Medulla oblongata (tissue), 1 donor: ENCODE measurements around the gene LDLR.
"Not testable (repeated sequence)": the region's sequence is repeated elsewhere in the genome, so short reads cannot be mapped to it uniquely, and the experiment has no call there.

Experiments
- DNase-seq: peaks from one replicate; pipeline ENCODE4 v3.0.0-alpha.2; 2015; ENCODE audit errors: extremely low spot score

LDLR gene

DNA sequence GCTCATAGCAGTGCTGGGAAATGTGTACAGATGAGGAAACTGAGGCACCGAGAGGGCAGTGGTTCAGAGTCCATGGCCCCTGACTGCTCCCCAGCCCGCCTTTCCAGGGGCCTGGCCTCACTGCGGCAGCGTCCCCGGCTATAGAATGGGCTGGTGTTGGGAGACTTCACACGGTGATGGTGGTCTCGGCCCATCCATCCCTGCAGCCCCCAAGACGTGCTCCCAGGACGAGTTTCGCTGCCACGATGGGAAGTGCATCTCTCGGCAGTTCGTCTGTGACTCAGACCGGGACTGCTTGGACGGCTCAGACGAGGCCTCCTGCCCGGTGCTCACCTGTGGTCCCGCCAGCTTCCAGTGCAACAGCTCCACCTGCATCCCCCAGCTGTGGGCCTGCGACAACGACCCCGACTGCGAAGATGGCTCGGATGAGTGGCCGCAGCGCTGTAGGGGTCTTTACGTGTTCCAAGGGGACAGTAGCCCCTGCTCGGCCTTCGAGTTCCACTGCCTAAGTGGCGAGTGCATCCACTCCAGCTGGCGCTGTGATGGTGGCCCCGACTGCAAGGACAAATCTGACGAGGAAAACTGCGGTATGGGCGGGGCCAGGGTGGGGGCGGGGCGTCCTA lies 15.9 kb downstream of the LDLR start:
- no peak for DNase-seq

DNA sequence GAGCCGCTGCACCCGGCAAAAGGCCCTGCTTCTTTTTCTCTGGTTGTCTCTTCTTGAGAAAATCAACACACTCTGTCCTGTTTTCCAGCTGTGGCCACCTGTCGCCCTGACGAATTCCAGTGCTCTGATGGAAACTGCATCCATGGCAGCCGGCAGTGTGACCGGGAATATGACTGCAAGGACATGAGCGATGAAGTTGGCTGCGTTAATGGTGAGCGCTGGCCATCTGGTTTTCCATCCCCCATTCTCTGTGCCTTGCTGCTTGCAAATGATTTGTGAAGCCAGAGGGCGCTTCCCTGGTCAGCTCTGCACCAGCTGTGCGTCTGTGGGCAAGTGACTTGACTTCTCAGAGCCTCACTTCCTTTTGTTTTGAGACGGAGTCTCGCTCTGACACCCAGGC lies 17.2 kb downstream of the LDLR start:
- DNase-seq, result no peak

DNA sequence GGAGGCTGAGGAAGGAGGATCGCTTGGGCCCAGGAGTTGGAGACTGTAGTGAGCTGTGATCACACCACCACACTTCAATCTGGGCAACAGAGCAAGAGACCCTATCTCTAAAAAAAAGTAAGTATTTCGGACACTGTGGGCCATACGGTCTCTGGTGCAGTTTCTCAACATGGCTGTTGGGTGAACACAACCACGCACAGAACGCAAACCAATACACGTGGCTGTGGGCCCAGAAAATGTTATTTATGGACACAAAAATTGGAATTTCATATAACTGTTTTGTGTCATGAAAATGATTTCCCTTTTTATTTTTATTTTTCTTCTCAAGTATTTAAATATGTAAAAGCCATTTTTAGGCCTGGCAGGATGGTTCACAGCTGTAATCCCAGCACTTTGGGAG lies 19.5 kb downstream of the LDLR start:
- no peak for DNase-seq

DNA sequence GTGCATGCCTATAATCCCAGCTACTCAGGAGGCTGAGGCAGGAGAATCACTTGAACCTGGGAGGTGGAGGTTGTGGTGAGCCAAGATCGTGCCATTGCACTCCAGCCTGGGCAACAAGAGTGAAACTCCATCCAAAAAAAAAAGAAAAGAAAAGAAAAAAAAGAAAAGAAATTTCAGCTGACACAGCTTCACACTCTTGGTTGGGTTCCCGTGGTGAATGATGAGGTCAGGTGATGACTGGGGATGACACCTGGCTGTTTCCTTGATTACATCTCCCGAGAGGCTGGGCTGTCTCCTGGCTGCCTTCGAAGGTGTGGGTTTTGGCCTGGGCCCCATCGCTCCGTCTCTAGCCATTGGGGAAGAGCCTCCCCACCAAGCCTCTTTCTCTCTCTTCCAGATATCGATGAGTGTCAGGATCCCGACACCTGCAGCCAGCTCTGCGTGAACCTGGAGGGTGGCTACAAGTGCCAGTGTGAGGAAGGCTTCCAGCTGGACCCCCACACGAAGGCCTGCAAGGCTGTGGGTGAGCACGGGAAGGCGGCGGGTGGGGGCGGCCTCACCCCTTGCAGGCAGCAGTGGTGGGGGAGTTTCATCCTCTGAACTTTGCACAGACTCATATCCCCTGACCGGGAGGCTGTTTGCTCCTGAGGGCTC lies 22.0 kb downstream of the LDLR start:
- DNase-seq, result no peak

DNA sequence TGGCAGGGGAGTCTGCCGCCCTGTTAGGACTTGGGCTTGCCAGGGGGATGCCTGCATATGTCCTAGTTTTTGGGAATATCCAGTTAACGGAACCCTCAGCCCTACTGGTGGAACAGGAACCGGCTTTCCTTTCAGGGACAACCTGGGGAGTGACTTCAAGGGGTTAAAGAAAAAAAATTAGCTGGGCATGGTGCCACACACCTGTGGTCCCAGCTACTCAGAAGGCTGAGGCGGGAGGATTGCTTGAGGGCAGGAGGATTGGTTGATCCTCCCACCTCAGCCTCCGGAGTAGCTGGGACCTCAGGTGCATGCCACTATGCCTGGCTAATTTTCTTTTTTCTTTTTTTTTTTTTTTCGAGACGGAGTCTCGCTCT lies 22.5 kb downstream of the LDLR start:
- DNase-seq, result no peak

DNA sequence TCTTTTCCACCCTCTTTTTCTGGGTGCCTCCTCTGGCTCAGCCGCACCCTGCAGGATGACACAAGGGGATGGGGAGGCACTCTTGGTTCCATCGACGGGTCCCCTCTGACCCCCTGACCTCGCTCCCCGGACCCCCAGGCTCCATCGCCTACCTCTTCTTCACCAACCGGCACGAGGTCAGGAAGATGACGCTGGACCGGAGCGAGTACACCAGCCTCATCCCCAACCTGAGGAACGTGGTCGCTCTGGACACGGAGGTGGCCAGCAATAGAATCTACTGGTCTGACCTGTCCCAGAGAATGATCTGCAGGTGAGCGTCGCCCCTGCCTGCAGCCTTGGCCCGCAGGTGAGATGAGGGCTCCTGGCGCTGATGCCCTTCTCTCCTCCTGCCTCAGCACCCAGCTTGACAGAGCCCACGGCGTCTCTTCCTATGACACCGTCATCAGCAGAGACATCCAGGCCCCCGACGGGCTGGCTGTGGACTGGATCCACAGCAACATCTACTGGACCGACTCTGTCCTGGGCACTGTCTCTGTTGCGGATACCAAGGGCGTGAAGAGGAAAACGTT lies 24.0 kb downstream of the LDLR start:
- no peak for DNase-seq

DNA sequence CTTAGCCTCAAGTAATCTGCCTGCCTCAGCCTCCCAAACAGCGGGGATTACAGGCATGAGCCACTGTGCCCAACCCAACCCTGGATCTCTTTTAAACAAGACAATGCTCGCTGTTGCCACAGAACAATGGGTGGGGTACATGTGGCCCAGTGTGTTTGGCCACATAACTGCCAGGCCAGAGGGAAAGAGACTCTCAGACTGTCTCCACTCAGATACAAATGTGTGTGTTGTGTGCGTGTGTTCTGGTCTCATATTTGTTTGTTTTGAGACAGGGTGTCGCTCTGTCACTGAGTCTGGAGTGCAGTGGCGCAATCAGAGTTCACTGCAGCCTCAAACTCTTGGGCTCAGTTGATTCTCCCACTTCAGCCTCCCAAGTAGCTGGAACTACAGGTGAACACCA lies 25.8 kb downstream of the LDLR start:
- DNase-seq, result no peak

DNA sequence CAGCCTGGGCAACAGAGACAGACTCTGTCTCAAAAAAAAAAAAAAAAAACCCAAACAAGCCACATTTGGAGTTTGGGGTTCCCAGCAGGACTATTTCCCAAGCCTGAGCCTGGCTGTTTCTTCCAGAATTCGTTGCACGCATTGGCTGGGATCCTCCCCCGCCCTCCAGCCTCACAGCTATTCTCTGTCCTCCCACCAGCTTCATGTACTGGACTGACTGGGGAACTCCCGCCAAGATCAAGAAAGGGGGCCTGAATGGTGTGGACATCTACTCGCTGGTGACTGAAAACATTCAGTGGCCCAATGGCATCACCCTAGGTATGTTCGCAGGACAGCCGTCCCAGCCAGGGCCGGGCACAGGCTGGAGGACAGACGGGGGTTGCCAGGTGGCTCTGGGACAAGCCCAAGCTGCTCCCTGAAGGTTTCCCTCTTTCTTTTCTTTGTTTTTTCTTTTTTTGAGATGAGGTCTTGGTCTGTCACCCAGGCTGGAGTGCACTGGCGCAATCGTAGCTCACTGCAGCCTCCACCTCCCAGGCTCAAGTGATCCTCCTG lies 26.7 kb downstream of the LDLR start:
- no peak for DNase-seq

DNA sequence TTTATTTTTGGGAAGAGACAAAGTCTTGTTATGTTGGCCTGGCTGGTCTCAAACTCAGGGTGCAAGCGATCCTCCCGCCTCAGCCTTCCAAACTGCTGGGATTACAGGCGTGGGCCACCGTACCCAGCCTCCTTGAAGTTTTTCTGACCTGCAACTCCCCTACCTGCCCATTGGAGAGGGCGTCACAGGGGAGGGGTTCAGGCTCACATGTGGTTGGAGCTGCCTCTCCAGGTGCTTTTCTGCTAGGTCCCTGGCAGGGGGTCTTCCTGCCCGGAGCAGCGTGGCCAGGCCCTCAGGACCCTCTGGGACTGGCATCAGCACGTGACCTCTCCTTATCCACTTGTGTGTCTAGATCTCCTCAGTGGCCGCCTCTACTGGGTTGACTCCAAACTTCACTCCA lies 27.2 kb downstream of the LDLR start:
- no peak for DNase-seq

DNA sequence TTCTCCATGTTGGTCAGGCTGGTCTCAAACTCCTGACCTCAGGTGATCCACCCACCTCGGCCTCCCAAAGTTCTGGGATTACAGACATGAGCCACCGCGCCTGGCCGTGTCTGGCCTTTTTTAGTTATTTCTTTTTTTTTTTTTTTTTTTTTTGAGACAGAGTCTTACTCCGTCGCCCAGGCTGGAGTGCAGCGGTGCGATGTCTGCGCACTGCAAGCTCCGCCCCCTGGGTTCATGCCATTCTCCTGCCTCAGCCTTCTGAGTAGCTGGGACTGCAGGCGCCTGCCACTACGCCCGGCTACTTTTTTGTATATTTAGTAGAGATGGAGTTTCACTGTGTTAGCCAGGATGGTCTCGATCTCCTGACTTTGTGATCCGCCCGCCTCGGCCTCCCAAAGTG lies 32.7 kb downstream of the LDLR start:
- not testable (repeated sequence) for DNase-seq

DNA sequence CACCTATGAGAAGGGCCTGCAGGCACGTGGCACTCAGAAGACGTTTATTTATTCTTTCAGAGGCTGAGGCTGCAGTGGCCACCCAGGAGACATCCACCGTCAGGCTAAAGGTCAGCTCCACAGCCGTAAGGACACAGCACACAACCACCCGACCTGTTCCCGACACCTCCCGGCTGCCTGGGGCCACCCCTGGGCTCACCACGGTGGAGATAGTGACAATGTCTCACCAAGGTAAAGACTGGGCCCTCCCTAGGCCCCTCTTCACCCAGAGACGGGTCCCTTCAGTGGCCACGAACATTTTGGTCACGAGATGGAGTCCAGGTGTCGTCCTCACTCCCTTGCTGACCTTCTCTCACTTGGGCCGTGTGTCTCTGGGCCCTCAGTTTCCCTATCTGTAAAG lies 33.9 kb downstream of the LDLR start:
- DNase-seq, result no peak

DNA sequence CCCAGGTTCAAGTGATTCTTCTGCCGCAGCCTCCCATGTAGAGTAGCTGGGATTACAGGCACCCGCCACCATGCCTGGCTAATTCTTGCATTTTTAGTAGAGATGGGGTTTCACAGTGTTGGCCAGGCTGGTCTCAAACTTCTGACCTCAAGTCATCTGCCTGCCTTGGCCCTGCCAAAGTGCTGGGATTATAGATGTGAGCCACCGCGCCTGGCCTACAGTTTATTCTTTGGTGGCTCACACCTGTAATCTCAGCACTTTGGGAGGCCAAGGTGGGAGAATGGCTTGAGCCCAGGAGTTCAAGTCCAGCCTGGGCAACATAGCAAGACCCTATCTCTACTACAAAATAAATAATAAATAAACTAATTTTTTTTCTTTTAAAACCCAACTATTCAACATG lies 34.9 kb downstream of the LDLR start:
- DNase-seq, result not testable (repeated sequence)

DNA sequence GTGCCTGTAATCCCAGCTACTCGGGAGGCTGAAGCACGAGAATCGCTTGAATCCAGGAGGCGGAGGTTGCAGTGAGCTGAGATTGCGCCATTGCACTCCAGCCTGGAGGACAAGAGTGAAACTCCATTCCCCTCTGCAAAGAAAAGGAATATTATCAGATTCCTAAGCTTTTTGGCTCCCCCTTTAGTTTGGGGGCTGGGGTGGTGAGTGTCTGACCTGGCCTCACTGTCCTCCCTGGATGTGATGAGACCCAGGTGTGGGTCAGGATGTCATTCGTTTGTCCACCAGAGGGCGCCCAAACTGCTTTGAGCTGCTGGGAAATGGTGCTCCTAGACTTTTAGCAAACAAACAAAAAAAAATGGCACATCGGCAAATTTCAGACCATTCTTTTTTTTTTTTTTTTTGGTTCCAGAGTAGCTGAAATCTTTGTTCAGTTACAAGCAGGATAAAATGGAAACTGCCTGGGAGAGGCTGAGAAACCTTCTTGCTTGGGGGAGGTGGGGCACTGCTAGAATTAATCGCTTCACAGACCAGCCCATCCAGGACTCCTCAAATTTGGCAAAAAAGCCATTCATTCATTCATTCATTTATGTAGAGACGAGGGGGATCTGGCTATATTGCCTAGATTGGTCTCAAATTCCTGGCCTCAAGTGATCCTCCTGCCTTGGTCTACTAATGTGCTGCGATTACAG lies 36.9 kb downstream of the LDLR start:
- DNase-seq, result peak; percentile 82

DNA sequence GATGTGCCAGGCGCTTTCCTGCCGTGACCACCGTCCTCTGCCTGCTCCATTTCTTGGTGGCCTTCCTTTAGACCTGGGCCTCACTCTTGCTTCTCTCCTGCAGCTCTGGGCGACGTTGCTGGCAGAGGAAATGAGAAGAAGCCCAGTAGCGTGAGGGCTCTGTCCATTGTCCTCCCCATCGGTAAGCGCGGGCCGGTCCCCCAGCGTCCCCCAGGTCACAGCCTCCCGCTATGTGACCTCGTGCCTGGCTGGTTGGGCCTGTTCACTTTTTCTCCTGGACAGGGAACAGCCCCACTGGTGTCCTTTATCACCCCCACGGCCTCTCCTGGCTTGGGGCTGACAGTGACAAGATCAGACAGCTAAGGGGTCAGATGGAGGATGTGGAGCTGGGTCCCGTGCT lies 38.6 kb downstream of the LDLR start:
- DNase-seq, result no peak

DNA sequence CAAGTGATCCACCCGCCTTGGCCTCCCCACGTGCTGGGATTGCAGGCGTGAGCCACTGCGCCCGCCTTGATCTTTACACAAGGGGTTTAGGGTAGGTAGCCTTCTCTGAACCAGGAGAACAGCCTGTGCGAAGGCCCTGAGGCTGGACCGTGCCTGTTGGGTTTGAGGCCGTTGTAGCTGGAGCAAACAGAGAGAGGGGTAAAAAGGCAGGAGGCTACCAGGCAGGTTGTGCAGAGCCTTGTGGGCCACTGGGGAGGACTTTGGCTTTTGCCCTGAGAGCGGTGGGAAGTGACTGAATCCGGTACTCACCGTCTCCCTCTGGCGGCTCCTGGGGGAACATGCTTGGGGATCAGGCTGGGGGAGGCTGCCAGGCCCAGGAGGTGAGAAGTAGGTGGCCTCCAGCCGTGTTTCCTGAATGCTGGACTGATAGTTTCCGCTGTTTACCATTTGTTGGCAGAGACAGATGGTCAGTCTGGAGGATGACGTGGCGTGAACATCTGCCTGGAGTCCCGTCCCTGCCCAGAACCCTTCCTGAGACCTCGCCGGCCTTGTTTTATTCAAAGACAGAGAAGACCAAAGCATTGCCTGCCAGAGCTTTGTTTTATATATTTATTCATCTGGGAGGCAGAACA lies 41.7 kb downstream of the LDLR start:
- DNase-seq, result peak; percentile 78

DNA sequence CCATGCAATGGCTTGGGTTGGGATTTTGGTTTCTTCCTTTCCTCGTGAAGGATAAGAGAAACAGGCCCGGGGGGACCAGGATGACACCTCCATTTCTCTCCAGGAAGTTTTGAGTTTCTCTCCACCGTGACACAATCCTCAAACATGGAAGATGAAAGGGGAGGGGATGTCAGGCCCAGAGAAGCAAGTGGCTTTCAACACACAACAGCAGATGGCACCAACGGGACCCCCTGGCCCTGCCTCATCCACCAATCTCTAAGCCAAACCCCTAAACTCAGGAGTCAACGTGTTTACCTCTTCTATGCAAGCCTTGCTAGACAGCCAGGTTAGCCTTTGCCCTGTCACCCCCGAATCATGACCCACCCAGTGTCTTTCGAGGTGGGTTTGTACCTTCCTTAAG lies 42.2 kb downstream of the LDLR start:
- DNase-seq, result no peak

DNA sequence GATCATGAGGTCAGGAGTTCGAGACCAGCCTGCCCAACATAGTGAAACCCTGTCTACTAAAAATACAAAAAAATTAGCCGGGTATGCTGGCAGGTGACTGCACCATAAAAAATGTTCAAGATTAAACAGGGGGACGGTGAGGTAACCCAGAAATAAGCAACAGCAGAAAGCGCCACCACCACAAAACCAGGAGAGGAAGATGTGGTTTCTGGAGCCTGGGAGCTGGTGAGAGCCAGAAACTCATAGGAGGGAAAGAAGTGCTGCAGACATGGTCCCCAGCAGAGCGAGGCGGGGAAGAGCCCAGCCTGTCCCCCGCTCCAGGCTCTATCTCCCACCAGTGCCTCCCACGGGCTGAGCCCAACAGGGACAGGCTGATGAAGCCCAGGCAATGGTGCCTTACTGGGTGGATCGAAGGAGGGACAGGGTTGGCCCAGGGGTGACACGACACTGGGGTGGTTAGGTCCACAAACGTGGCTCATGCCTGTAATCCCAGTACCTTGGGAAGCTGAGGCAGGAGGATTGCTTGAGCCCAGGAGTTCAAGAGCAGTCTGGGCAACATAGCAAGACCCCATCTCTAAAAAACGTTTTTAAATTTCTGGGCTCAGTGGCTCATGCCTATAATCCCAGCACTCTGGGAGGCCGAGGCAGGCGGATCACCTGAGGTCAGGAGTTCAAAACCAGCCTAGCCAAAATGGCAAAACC lies 47.3 kb downstream of the LDLR start:
- no peak for DNase-seq

DNA sequence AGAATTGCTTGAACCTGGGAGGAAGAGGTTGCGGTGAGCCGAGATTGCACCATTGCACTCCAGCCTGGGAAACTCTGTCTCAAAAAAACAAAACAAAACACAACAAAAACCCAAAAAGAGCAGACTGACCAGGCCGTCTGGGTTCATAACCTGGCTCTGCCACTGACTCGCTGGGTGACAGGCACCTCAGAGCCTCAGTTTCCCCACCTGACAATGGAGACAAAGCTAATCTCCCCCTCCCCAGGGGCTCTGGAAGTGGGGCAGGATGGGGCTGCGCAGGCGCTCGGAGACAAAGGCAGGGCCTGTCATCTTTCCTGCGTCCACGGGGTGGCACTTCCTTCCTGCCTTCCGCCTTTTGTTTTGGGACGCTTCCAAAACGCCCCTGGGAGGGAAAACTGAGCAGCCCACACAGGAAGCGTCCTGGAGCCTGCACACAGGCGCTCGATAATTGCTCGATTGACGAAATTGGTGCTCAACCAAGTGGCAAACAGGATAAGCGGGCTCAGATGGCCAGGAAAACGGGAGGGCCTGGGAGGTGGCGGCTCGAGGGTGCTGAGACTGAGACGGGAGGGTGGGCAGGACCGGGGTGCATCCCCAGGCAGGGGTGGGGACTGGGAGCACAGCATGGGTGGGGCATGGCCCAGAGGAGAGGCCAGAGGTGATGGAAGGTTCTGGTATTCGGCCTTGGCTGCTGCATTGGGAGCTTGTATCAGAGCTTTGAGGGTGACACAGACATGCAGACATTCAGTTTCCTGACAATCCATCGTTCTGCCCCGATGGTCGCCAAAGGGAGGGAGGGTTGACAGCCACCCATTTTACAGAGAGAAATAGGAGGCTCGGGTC lies 48.5 kb downstream of the LDLR start:
- peak; percentile 89 for DNase-seq

DNA sequence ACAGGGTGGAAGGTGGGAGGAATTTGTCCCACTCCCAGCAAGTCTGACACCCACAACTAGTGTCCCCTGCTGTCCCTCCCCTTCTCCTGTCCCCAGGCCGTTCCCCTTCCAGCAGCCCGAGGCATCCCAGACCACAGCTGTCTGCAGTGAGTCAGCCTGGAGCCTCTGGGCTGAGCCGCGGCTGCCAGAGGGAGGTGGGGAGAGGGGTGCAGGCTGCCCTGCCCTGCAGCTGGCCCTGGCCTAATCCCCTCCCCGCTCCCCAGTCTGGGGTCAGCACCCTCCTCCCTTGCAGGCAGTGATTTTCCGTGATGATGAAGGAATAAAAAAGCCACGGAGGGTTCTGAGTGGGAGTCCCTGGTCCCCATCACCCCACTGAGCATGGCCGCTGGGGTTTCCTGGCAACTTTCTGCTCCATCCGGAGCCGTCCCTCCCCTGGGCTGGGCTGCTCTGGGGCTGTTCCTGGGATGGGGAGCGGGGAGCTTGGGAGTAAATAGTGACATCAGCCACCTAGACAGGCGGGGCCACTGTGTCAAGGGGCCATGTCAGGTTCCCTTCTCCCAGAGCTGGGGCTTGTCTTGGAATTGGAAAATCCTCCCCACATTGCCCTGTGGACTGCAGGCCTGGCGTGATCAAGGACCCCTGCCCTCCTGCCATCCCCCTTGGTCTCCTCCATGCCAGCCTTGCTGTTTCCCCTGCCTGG lies 49.5 kb downstream of the LDLR start:
- no peak for DNase-seq

DNA sequence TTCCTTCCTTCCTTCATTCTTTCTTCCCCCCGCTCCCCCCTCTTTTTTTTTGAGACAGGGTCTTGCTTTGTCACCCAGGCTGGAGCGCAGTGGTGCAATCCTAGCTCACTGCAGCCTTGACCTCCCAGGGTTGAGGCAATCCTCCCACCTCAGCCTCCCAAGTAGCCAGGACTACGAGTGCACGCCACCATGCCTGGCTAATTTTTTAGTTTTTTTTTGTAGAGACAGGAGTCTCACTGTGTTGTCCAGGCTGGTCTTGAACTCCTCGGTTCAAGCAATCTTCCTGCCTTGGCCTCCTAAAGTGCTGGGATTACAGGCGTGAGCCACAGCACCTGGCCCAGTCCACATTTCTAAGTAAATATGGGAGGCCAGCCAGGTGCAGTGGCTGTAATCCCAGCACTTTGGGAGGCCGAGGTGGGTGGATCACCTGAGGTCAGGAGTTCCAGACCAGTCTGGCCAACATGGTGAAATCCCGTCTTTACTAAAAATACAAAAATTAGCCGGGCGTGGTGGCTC lies 50.8 kb downstream of the LDLR start:
- DNase-seq, result not testable (repeated sequence)
